SK-N-DZ (cell line): Measurements from ENCODE around the gene MGME1.
A peak's percentile ranks its signal among the peaks of the same experiment; 100 is the strongest.

Source experiments
- DNase-seq: peaks from one replicate; pipeline ENCODE4 v3.0.0-alpha.2; 2015; ENCODE audit warnings: low spot score

Gene MGME1

GRCh38 chr20:17992847-17993513, 24.2 kb downstream of the MGME1 start:
- no peak for DNase-seq

GRCh38 chr20:17993546-17993945, 24.7 kb downstream of the MGME1 start:
- no peak for DNase-seq

GRCh38 chr20:17995967-17996819, 27.4 kb downstream of the MGME1 start:
- DNase-seq, result peak; percentile 49

GRCh38 chr20:17998446-17998845, 29.6 kb downstream of the MGME1 start:
- no peak for DNase-seq

GRCh38 chr20:17999566-17999965, 30.7 kb downstream of the MGME1 start:
- no peak for DNase-seq

GRCh38 chr20:18001131-18001921, 32.5 kb downstream of the MGME1 start:
- DNase-seq, result no peak

GRCh38 chr20:18003897-18004296, 35.1 kb downstream of the MGME1 start:
- no peak for DNase-seq

GRCh38 chr20:18004384-18005031, 35.7 kb downstream of the MGME1 start:
- no peak for DNase-seq

- no peak for DNase-seq
Measured at GRCh38 chr20:18005170-18005989, 36.6 kb downstream of the MGME1 start.

GRCh38 chr20:18005990-18006364, 37.2 kb downstream of the MGME1 start:
- no peak for DNase-seq

GRCh38 chr20:18006684-18007083, 37.9 kb downstream of the MGME1 start:
- no peak for DNase-seq

GRCh38 chr20:18007534-18008292, 38.9 kb downstream of the MGME1 start:
- DNase-seq, result peak; percentile 28

GRCh38 chr20:18009116-18009515, 40.3 kb downstream of the MGME1 start:
- DNase-seq, result no peak

GRCh38 chr20:18011482-18011881, 42.7 kb downstream of the MGME1 start:
- no peak for DNase-seq

GRCh38 chr20:18011951-18012645, 43.3 kb downstream of the MGME1 start:
- DNase-seq, result no peak

GRCh38 chr20:18012901-18013300, 44.1 kb downstream of the MGME1 start:
- no peak for DNase-seq

- no peak for DNase-seq
Measured at GRCh38 chr20:18014411-18014810, 45.6 kb downstream of the MGME1 start.

- no peak for DNase-seq
Measured at GRCh38 chr20:18016772-18017171, 48.0 kb downstream of the MGME1 start.

- DNase-seq, result no peak
Measured at GRCh38 chr20:18018100-18018499, 49.3 kb downstream of the MGME1 start.
